GM10847 (cell line): ENCODE measurements around the gene EVI5.

Source experiments
- POLR2A ChIP-seq: IDR thresholded peaks from 2 replicates; pipeline ENCODE4 v1.6.1; 2011; ENCODE audit not compliant: insufficient read length; ENCODE audit errors: extremely low read depth

Gene EVI5

GRCh38 chr1:92567211-92567868 lies 217.6 kb downstream of the EVI5 start:
- TF ChIP-seq POLR2A = no peak

GRCh38 chr1:92563457-92564216 lies 221.3 kb downstream of the EVI5 start:
- TF ChIP-seq POLR2A = no peak

GRCh38 chr1:92556350-92556749 lies 228.6 kb downstream of the EVI5 start:
- TF ChIP-seq POLR2A = no peak

GRCh38 chr1:92554216-92554615 lies 230.7 kb downstream of the EVI5 start:
- TF ChIP-seq POLR2A = no peak

- TF ChIP-seq POLR2A = no peak
Measured at GRCh38 chr1:92551916-92552315, 233.0 kb downstream of the EVI5 start.

- TF ChIP-seq POLR2A = no peak
Measured at GRCh38 chr1:92544756-92545165, 240.1 kb downstream of the EVI5 start.

- no peak for TF ChIP-seq POLR2A
Measured at GRCh38 chr1:92543131-92544055, 241.5 kb downstream of the EVI5 start.

GRCh38 chr1:92538413-92539061 lies 246.4 kb downstream of the EVI5 start:
- no peak for TF ChIP-seq POLR2A

- TF ChIP-seq POLR2A = no peak
Measured at GRCh38 chr1:92538048-92538412, 246.9 kb downstream of the EVI5 start.

- TF ChIP-seq POLR2A = no peak
Measured at GRCh38 chr1:92536980-92537884, 247.7 kb downstream of the EVI5 start.

GRCh38 chr1:92536211-92536979 lies 248.5 kb downstream of the EVI5 start:
- no peak for TF ChIP-seq POLR2A

- no peak for TF ChIP-seq POLR2A
Measured at GRCh38 chr1:92527670-92528069, 257.2 kb downstream of the EVI5 start.

GRCh38 chr1:92519043-92519442 lies 265.9 kb downstream of the EVI5 start:
- TF ChIP-seq POLR2A = no peak
